Activated CD4-positive, alpha-beta T cell treated with anti-CD3 and anti-CD28 coated beads, Interleukin-2, Interleukin-4, amounts not matched to agents 100 ng/mL and 50 ng/mL, durations not matched to agents 16 hours and 8 hours (primary cell): Measurements from ENCODE around the gene SMAD6.

Experiments
- DNase-seq: peaks from one replicate; pipeline ENCODE4 v3.0.0-alpha.2; 2020; ENCODE audit warnings: low spot score

The SMAD6 gene

DNA sequence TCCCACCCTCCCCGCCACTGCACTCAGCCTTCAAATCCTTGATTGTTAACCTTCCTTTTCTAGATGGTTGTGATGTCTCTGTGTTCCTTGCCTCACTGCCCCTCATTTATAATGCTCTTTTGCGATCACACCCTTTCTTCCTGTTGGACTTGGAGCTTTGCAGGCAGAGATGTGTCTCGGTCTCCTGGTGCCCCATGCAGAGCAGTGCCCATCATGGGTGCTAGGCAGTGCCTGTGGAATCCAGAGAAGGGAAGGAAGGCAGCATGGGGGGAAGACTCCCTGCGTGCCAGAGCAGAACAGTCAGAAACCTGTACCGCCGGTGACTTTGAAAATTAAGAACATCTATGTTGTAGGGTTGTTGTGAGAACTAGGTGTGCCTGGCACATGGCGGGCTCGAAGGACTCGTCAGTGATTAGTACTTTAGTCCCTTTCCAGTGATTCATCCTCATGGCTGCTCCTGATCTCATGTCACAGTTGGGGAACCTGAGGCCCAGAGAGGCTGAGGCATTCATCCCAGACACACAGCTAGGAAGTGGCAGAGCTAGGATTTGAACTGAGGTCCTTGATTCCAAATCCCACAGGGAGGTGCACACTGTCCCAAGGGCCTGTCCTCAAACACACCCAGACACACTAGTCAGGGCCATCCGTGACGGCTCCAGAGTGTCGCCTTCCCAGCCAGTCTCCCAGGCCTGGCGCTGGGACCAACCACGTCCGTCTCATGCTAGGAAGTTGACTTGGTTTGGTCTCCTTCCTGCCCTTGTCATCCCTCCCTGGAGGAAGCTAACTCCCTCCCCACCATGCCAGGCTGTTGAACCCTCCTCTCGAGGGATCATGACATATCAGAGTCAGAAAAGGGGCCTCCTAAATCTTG, 58.3 kb downstream of the SMAD6 start:
- DNase-seq, result no peak

DNA sequence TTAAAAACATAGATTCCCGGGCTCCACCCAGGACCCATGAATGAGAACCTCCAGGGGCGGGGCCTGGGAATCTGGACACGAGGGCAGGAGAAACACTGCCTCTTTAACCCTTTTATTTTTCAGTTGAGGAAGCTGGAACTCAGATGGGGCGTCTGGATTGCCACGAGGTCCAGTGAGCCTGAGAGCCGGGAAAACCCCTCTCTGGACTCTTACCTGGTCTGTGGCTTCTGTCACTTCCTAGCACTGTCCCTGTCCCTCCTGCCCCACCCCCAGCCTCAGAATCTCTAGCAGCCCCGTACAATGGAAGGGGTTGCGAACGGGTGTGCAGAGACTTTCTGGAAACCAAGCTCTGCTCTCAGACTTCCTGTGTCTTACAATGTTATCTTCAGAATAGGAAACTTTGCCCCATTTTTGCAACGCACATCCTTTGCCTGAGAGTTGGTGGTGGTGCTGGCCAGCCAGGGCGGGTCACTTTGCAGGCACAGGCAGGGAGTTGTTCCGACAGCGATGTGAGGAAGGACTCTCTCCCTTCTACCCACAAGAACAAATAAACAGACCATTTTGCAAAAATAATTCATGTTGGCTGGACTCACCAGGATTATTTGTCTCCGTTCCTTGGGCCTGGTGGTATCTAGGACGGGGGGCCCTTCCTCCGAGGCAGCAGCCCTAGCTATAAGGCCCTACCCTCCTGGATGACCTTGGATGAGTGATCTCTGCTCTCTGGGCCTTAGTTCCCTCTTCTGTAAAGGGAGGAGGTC, 59.1 kb downstream of the SMAD6 start:
- no peak for DNase-seq

DNA sequence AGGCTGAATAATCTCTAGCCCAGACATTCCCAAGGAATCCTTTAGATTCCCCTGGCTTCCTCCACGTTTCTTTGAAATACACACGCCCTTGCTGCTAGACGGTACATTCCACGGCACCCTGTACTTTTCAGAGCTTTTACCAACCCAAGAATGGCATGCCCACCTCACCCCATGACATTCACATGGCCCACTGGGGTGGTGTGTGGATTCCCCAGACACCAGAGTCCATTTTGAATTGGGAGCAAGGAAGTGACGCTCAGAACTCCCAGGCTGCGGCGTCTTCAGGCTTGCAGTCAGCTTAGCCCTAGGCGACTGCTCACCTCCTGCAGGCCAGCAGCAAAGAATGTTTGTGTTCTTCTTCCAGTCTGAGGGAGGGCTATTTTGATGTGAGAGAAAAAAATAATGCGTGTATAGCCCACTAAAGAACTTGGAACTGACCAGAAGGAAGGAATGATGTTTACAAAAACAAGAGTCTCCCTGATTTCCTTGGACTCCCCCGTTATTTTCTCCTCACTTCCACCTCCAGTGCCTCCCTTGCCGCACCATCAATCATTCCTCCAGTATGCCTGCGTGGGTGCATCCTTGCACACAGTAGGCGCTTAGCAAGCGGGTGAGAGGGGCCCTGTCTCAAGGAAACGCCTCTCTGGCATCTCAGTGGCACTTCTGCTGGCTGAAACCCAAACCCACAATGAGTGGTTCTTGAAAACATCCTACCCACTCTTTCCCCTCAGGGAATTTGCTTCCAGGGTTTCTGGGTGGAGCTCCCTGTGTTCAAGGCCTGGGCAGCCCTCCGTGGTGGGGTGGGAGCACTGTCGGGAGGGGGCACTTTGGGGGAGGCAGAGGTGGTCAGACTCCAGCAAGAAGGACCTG, 59.9 kb downstream of the SMAD6 start:
- no peak for DNase-seq

DNA sequence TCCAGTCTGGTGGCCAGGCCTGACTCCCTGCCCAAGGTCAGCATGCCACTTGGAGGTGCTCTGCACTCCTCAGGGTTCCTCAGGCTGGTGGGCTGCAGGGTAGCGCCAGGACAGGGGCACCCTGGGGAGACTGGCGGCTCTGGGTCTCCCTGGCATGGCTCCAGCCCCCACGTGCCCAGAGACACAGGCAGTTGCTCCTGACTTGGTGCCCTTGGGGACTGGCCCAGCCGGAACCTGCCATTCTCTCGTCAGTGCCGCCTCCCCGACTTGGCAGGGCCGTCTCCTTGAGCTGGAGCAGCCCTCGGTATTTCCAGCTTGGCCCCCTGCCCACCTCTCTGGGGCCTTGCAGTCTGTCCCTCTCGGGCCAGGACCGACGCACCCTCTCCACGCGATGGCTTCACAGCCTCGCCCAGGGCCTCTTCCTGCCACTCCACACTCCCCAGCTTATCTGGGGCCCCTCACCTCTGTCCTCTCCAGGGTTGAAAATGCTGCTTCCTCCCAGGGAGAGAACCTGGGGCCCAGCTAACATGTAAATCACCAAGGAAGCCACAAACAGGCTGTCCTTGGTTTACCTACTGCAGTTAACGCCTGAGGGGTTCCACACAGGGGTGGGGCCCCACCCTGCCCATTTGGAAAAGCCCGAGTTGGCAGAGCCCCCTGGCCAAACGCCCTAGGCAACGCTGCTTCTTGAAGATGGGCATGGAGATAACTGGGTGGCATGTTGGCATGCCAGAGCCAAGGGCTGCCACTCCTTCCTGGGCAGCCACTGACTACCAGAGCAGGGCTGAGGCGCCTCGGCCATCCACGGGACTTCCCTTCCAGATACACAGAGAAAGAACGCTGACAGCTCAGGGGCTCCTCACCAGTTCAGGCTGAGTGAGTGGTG, 61.4 kb downstream of the SMAD6 start:
- no peak for DNase-seq

DNA sequence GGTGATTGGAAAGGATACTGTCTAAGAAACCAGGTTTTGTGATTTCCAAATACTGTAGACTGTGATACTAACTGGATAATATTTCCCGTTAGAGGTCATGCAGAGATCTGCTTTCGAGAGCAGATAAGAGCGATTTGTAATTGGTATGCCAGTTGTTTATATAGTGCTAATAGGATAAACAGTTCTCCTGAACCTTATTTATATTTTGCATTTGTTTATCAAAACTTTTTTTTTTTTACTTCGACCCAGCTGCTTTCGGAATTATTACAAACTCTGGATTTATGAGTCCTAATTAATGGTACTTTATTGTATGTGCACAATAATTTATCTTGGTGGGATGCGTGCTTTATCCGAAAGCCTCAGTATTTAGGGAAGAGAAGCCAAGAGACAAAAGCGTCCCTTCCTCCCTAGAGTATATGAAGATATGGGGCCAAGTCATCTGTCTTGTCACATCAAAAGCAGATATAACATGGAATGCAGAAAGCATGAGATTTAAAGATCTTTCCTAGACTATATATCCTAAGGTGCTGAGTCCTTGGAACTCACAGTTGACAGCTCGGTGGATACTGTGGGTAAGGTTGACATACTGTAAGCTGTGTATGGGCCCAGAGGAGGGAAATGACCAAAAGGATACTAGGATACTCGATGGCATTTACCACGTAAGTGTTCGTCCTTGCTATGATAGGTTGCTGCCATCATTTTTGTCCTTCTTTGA, 62.2 kb downstream of the SMAD6 start:
- no peak for DNase-seq

DNA sequence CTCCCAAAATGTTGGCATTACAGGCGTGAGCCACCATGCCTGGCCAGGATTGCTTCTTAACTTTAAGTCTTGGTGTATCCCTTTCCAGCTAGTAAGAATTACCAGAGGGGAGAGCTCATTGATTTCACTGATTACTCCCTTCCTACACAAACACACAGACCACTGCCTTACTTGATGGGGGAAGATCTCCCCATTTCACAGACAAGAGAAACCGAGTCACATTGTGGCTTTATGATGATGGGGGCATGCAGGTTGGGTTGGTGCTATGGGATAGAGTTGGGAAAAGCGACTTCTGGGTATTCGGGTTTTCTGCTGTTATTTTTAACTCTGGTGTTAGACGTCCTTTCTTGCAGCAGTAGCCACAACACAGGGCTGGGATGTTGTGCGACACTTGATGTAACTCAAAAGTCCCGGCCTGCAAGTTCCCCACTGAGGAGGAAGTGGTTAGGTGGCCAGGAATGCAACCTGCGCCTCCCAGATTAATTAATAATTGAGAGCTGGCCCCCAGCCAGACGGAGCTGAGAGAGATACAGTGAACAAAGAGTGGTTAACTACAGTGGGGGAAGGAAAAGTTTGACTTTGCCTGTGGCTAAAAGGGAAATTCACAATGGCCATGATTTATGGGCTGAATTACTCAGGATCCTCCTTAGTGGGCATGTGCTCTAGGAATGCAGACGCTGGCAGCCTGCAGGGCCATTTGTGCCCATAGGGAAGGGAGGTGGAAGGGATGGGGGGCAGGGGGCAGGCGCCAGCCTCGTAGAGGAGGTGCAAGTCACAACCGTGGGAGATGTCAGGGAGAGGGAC, 63.6 kb downstream of the SMAD6 start:
- no peak for DNase-seq

DNA sequence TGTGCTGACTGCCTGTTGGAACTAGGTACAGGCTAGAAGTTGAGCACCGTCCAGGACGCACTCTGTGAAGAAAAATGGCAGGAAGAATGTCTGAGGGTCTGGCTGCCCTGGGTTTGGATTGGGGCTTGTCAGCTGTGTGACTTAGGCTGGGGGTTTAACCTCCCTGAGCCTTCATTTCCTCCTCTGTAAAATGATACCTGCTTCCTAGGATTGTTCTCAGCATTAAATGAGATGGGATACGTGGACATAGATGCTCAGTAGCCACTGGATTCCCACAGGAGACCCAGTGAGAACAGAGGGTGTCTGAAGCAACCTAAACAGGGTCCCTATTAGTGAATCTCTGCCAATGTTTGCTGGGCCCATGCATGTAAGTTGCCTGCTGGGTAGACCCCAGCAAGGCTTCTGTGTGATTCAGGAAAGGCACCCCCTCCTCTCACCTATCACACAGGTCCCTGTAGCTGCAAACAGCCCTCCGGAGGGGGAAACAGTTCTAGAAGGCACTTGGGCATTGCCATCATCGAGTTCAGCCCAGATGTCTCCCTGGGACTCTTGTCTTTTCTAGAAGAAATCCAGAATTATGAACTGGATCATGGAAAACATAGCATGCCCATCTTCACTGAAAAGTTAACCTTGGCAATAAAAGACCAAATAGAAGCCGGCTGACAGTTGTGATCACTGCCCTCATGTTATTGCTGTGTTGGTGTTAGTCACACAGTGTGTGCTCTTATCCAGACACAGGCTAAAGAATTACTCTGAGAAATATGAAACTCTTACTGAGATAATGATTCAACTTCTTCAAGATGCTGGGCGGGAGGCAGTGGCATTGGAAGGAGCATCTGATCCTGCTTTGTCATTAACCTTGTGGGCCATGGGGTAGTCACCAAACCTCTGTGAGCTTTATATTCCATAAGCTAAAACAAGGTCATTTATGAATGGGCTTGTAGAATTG, 64.5 kb downstream of the SMAD6 start:
- DNase-seq, result no peak

DNA sequence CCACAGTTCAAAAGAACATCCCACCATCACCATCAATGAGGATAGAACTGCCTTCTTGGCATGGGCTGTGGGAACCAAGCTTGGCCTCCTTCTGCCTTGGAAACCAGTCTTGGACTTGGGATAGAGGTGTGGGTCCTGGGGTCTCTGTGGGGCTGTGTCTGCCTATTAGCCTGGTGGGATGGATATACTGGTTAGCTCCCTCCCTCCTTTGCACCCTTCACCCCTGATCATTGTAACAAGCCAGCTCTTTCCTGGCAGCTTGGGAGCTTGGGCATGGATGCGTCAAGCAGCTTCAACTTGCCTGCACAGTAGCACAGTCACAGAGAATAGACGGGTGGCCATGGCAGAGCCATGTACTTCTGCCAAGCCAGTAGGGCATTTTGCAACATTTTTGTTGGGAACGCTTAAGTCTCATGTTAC, 65.2 kb downstream of the SMAD6 start:
- no peak for DNase-seq

DNA sequence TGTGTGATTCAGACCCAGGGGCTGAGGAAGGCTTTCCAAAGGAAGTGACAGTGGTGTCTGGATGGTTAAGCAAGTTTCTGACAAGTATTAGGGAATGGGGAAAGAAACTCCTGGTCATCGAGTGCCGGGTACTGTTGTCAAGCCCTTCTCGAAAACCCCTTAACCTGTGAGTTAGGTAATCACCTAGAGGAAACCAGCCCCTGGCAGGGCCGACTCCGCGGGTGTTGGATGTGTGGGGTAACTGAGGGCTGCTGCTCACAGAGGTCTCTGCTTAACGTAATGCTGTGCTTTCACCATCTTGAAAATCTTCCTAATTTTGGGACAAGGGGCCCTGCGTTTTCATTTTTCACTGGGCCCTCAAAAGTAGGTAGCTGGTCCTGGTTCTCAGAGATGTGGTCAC, 67.0 kb downstream of the SMAD6 start:
- no peak for DNase-seq

DNA sequence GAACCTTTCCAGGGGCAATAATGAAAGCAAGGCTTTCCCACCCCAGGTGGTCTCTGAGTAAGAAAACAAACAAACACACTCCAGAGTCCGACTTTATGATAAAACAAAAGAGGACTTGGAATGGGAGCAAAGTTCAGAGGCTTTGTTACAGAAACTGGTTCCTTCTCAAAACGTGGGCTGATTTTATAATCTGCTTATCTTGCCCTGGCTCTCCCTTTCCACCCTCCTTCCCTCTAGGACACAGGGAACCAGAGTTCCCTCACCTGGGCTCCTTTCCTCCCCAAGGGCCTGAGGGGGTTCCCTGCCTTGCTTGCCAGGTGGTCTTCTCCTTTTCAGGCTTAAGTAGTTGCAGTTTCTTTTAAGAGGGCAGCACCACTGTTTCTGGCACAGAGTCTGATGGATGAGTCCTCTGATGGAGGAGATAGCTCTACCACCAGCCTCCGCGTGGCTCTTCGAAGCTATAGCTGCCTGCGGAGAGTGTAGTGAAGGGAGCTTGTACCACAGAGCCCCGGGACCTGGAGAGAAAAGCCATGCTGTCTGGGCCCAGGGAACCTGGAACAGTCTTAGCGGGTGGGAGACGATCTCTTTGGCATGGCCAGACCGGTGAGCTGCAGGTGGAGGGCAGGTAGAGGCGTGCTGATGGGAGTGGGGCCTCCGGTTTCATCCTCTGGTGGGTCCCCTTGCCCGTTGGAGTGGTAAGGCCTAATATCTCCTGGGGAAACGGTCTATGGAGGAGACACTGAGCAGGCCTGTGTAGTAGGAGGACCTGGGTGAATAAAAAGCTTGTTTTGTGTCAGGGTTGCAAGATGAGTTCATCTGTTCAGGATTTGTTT, 68.7 kb downstream of the SMAD6 start:
- DNase-seq, result no peak

DNA sequence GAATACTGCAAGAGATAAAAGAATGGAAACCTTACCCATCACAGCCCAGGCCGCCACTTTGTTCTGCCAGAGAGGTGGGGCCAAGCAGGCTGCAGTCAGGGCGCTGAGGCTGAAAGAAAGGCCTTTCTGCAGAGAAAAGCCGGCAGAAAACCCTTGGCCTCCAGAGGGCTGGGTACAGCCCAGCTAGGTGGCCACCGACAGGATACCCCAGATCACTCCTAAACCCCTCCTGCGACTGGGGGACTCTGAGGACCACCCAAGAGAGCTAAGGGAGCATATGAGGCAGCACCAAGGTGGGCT, 69.3 kb downstream of the SMAD6 start:
- DNase-seq, result no peak

DNA sequence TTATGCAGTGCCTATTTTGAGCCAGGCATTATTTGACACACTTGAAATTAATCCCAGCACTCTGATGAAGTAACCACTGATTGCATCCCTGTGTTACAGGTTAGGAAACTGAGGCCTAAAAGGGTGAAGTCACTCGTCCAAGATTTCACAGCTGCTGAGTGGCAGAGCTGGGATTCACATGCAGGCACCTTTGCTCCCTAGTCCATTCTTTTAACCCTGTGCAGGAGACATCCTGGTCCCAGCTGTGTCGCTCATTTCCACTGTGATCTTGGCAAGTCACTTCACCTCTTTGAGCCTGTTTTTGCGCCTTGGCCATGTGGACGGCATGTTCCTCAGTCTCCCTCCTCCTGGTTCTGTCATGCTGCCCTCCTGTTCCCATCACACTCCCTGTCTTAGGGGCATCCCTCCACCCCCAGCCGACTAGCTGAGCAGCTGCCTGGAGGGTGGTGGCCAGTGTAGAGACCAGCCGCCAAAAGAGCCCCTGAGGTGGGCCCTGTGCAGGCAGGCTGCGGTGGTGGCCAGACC, 70.6 kb downstream of the SMAD6 start:
- no peak for DNase-seq

DNA sequence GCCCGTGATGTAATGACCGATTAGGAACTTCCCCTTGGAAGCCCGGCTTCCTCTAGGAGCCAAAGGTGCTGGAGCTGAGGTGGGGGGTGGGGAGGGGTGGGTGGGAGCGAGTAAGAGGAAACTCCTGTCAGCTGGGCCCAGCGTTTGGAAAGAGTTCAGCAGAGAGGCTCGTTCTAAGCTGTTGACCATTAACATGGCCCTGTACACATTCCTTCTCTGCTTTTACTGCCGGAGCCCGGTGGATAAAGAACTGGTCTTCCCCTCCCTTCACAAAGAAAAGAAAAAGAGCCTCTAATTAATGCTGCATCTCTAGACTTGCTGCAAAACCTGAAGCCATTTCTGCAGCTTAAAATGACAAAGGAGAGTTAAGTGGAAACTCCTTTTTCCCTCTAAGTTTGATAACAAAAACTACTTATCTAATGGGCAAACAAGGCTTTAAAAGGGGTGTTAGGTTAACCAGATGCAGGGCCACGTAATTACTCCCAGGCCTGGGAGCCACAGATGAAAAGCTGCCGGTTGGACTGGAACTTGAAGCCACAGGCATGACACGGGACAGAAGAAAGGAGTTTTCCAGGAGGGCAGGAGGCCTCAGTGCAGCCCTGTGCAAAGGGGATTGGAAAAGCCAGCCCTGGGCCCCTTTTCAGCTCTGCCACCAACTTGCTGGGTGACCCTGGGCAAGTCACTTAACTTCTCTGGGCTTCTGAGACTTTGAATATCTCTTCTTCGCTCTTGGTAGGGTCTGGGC, 71.3 kb downstream of the SMAD6 start:
- DNase-seq, result no peak

DNA sequence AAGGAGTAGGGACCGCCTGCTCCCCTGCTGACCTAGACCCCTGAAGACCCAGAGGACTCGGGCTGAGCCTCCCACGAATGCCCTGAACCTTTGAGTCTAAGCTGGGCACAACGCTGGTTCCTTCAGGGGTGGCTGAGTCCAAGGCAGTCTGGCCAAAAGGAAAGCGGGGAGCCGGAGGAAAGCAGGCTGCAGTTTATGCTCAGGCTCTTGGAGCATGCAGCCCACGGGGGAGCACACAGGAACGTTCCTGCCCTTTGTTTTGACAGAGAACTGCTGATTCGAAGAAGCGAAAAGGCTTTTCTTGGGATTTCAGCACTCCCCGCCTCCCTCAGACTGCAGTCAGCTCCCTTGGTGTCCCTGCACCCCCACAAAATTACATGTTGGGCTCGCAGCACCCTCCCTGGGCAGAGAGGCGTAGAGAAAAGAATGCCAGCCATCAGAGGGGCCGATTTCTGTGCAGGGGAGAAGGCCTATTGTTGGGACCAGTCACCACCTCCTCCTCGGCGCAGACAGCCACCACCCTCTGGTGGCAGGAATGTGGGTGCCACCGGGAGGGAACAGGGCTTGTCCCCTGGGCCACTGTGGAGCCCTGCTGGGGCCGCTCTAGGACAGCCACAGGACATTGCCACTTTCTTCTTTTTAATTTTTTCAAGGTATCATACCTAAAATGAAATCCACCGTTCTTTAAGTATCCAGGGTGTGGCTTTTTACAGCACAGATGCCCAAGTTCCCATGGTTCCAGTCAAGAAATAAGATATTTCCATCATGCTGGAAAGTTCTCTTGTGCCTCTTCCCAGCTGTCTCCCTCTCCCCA, 72.2 kb downstream of the SMAD6 start:
- DNase-seq, result peak; percentile 19

DNA sequence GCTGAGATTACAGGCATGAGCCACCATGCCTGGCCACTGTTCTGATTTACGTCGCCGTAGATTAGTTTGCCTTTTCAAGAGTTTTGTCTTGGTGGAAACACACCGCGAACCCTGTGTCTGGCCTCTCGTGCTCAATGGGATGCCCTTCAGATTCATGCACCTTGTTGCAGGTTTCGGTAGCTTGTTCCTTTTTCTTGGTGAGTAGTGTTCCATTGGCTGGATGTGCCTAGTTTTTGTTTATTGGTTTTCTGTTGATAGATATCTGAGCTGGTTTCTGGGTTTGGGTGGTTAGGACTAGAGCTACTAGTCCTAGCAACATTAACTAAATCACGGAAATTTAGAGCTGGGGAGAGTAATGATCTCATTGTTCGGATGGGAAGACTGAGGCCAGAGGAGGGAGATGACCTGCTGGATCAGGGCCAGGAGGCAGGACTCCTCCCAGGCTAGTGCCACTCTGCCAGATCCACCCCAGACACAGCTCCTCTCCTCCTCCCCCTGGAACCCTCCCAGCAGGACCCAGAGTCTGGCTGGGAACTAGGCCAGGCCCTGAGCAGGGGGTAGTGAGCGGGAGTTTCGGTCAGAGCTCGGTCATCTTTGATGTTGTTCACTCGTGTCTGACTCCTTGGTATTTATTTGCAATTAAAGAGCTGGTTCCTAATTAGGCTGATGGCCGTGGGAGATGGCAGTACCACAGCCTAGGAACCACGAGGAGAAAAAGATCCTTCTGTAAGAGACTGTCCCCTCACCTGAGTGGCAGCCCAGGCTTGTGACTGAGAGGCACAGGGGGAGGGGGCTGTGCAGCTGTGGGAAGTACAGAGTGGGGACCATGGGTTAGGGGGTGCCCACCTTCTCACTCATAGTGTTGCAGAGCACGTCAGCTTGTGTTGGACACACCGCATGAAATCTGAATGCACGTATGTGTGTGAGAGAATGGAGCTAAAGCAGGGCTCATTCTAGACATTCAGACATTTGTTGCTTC, 73.4 kb downstream of the SMAD6 start:
- no peak for DNase-seq
